CD4-positive, alpha-beta memory T cell (primary cell): ENCODE measurements around the gene RAPGEF4. TPM values are rescaled to one million over a fixed set of nuclear protein-coding genes. Genes with fewer than 3 reads are reported as not detected.

ENCODE experiments used
- CTCF ChIA-PET: fragments of 350-600 bp; sonication (Branson Sonifier 250); formaldehyde crosslinking; loops from one replicate; lab custom pipeline; 2021; ENCODE audit warnings: inconsistent platforms; ENCODE audit not compliant: partially characterized antibody; lab: Charles Lee
- POLR2A ChIA-PET: fragments of 350-600 bp; sonication (Branson Sonifier 250); formaldehyde crosslinking; loops from one replicate; lab custom pipeline; 2021; ENCODE audit not compliant: partially characterized antibody; lab: Charles Lee
- DNase-seq, 5 donors: peaks; one replicate each; pipeline versions ENCODE4 v3.0.0 to v3.0.0-alpha.2; 2020 to 2022; ENCODE audit warnings: mixed read lengths in 1 of 5
- H3K27ac ChIP-seq: one replicate; pipeline ENCODE4 v1.7.0; 2013; ENCODE audit warnings: low read depth, low read length
- H3K27me3 ChIP-seq: 2 replicates; pipeline ENCODE4 v1.7.0; 2013; ENCODE audit warnings: mild to moderate bottlenecking, low read length, moderate library complexity; ENCODE audit not compliant: insufficient read depth
- H3K36me3 ChIP-seq: 2 replicates; pipeline ENCODE4 v1.7.0; 2013; ENCODE audit warnings: mild to moderate bottlenecking, low read length, moderate library complexity; ENCODE audit not compliant: insufficient read depth
- H3K4me1 ChIP-seq: 2 replicates; pipeline ENCODE4 v1.7.0; 2013; ENCODE audit warnings: mild to moderate bottlenecking, low read length, moderate library complexity; ENCODE audit not compliant: insufficient read depth
- H3K4me3 ChIP-seq, 2 donors: one replicate each; pipeline ENCODE4 v1.7.0; 2013; ENCODE audit warnings: low read length in 2 of 2, mild to moderate bottlenecking in 1 of 2
- H3K9me3 ChIP-seq, 2 donors: one replicate each; pipeline ENCODE4 v1.7.0; 2013; ENCODE audit warnings: low read length in 2 of 2, control low read depth in 1 of 2; ENCODE audit not compliant: control insufficient read depth in 1 of 2
- H3K27ac Mint-ChIP-seq, 7 donors: one replicate each; pipeline ENCODE4 v1.8.0; 2020 to 2021; ENCODE audit warnings: mixed read lengths in 7 of 7, mild to moderate bottlenecking in 6 of 7, inconsistent platforms in 3 of 7, moderate library complexity in 3 of 7
- H3K27me3 Mint-ChIP-seq, 2 donors: one replicate each; pipeline ENCODE4 v1.8.0; 2020 to 2021; ENCODE audit warnings: mixed read lengths in 2 of 2
- H3K36me3 Mint-ChIP-seq, 2 donors: one replicate each; pipeline ENCODE4 v1.8.0; 2020 to 2021; ENCODE audit warnings: mixed read lengths in 2 of 2, inconsistent platforms in 1 of 2, mild to moderate bottlenecking in 1 of 2
- H3K4me1 Mint-ChIP-seq, 4 donors: one replicate each; pipeline ENCODE4 v1.8.0; 2020 to 2021; ENCODE audit warnings: mixed read lengths in 4 of 4, mild to moderate bottlenecking in 1 of 4
- H3K4me3 Mint-ChIP-seq, 8 donors: one replicate each; pipeline ENCODE4 v1.8.0; 2020 to 2021; ENCODE audit warnings: mixed read lengths in 8 of 8, mild to moderate bottlenecking in 7 of 8, moderate library complexity in 6 of 8, inconsistent platforms in 3 of 8
- H3K9me3 Mint-ChIP-seq, 8 donors: one replicate each; pipeline ENCODE4 v1.8.0; 2020 to 2021; ENCODE audit warnings: mixed read lengths in 8 of 8, mild to moderate bottlenecking in 5 of 8, inconsistent platforms in 3 of 8, moderate library complexity in 1 of 8
- intact Hi-C: fragments of 100-400 bp; cut with micrococcal nuclease; formaldehyde crosslinking; loops from one replicate; pipeline ENCODE4 v1.15.1; 2023
- polyA plus RNA-seq, 2 donors: library from polyadenylated mRNA; unstranded; fragments of 300-500 nt; fragmentation: Illumina TruSeq; gene quantifications; one replicate each; pipeline ENCODE4 v1.2.3, GENCODE V29; 2021
- total RNA-seq, 2 experiments: library from RNA; stranded (reverse); gene quantifications; one replicate each; pipeline ENCODE4 v1.2.3, GENCODE V29; 2021

The RAPGEF4 gene
- total and polyA plus RNA-seq, 4 experiments from 2014 or later, result not detected

GRCh38 chr2:172869861-172870260 is 134.2 kb downstream of the RAPGEF4 start:
- no peaks in the 10 kb centered on the region for H3K36me3 ChIP-seq
- Mint-ChIP-seq H3K4me1 (no peaks in the 10 kb centered on the region), H3K36me3 (no peaks in the 10 kb centered on the region), H3K9me3 (peaks cover 0 to 3% (median 0%) of the 10 kb centered on the region in 8 donors), H3K27me3 (peaks cover 4 to 6% of the 10 kb centered on the region in 2 donors), H3K4me3 (no peak overlapping the region), H3K27ac (no peak overlapping the region)
- no peaks in the 10 kb centered on the region for H3K4me1 ChIP-seq
- H3K9me3 ChIP-seq, result no peaks in the 10 kb centered on the region
- no peaks in the 10 kb centered on the region for H3K27me3 ChIP-seq
- POLR2A ChIA-PET, result no interaction called here
- H3K27ac ChIP-seq, result no peak overlapping the region
- CTCF ChIA-PET, result no interaction called here
- intact Hi-C loops, result no loop called here
- H3K4me3 ChIP-seq, result no peak overlapping the region
- DNase-seq, result no peak

- H3K4me3 ChIP-seq, result no peak overlapping the region
- POLR2A ChIA-PET, result no interaction called here
- intact Hi-C loops, result no loop called here
Measured at GRCh38 chr2:172870396-172870795, 134.8 kb downstream of the RAPGEF4 start.

GRCh38 chr2:172877826-172878225 is 142.2 kb downstream of the RAPGEF4 start:
- intact Hi-C loops, result no loop called here
- Histone ChIP-seq H3K27ac (no peak overlapping the region), H3K4me1 (no peaks in the 10 kb centered on the region), H3K36me3 (no peaks in the 10 kb centered on the region), H3K27me3 (no peaks in the 10 kb centered on the region), H3K4me3 (no peak overlapping the region), H3K9me3 (no peaks in the 10 kb centered on the region)
- no peaks in the 10 kb centered on the region for H3K4me1 Mint-ChIP-seq
- no peaks in the 10 kb centered on the region for H3K36me3 Mint-ChIP-seq
- H3K27me3 Mint-ChIP-seq, result peaks cover 8 to 9% of the 10 kb centered on the region in 2 donors
- no peak overlapping the region for H3K4me3 Mint-ChIP-seq
- CTCF ChIA-PET, result interaction anchor here (1.0 kb wide), 1 partner anchor 21 kb away, joined by 3 read pairs; no protein-coding TSS in a partner anchor
- POLR2A ChIA-PET, result no interaction called here
- H3K27ac Mint-ChIP-seq, result no peak overlapping the region
- no peak for DNase-seq
- H3K9me3 Mint-ChIP-seq, result peaks cover 0 to 9% (median 5%) of the 10 kb centered on the region in 8 donors

More at GRCh38 chr2:172870396-172870795, 134.8 kb downstream of the RAPGEF4 start:
- H3K4me1 Mint-ChIP-seq, result no peaks in the 10 kb centered on the region
- H3K4me3 Mint-ChIP-seq, result no peak overlapping the region
- CTCF ChIA-PET, result no interaction called here
- Histone ChIP-seq H3K27me3 (no peaks in the 10 kb centered on the region), H3K4me1 (no peaks in the 10 kb centered on the region), H3K27ac (no peak overlapping the region), H3K9me3 (no peaks in the 10 kb centered on the region), H3K36me3 (no peaks in the 10 kb centered on the region)
- H3K9me3 Mint-ChIP-seq, result peaks cover 0 to 3% (median 0%) of the 10 kb centered on the region in 8 donors
- H3K27me3 Mint-ChIP-seq, result peaks cover 2% of the 10 kb centered on the region in 2 donors
- no peaks in the 10 kb centered on the region for H3K36me3 Mint-ChIP-seq
- H3K27ac Mint-ChIP-seq, result no peak overlapping the region
- no peak for DNase-seq

- Histone ChIP-seq H3K9me3 (no peaks in the 10 kb centered on the region), H3K4me1 (no peaks in the 10 kb centered on the region), H3K27me3 (no peaks in the 10 kb centered on the region), H3K27ac (no peak overlapping the region), H3K36me3 (no peaks in the 10 kb centered on the region), H3K4me3 (no peak overlapping the region)
- Mint-ChIP-seq H3K4me1 (no peaks in the 10 kb centered on the region), H3K27me3 (peaks cover 8 to 11% of the 10 kb centered on the region in 2 donors), H3K36me3 (no peaks in the 10 kb centered on the region), H3K9me3 (peaks cover 0 to 9% (median 5%) of the 10 kb centered on the region in 8 donors), H3K4me3 (no peak overlapping the region), H3K27ac (no peak overlapping the region)
- ChIA-PET POLR2A (no interaction called here), CTCF (no interaction called here)
- intact Hi-C loops, result no loop called here
- DNase-seq, result no peak
Measured at GRCh38 chr2:172878260-172878659, 142.6 kb downstream of the RAPGEF4 start.

DNA sequence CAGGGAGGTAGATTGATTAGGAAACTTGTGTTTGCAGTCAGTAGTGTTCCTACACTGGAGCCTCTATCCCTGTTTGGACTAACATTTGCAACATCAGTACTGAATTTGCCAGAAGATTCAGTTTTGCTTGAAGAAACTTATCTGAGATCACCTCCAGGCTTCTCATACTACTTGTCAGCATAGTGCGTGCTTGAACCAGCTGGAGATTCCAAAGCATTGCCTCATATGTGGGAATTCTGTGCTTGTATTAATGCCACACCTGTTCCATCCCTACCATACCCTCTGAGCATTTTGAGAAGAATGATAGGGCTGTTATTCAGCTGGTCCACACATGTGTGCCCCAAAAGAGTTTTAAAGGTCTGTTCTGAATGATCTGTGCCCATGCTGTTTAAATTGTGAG is 148.7 kb downstream of the RAPGEF4 start:
- no peaks in the 10 kb centered on the region for H3K4me1 Mint-ChIP-seq
- DNase-seq, result no peak
- no peaks in the 10 kb centered on the region for H3K9me3 ChIP-seq
- no peak overlapping the region for H3K4me3 ChIP-seq
- no peaks in the 10 kb centered on the region for H3K27me3 ChIP-seq
- H3K4me3 Mint-ChIP-seq, result no peak overlapping the region
- no peaks in the 10 kb centered on the region for H3K4me1 ChIP-seq
- CTCF ChIA-PET, result no interaction called here
- H3K27ac Mint-ChIP-seq, result no peak overlapping the region
- H3K27me3 Mint-ChIP-seq, result peaks cover 3 to 12% of the 10 kb centered on the region in 2 donors
- POLR2A ChIA-PET, result no interaction called here
- intact Hi-C loops, result no loop called here
- no peaks in the 10 kb centered on the region for H3K36me3 ChIP-seq
- H3K27ac ChIP-seq, result no peak overlapping the region
- H3K9me3 Mint-ChIP-seq, result no peaks in the 10 kb centered on the region
- no peaks in the 10 kb centered on the region for H3K36me3 Mint-ChIP-seq

- no peaks in the 10 kb centered on the region for H3K9me3 ChIP-seq
- POLR2A ChIA-PET, result no interaction called here
- Mint-ChIP-seq H3K9me3 (no peaks in the 10 kb centered on the region), H3K4me3 (no peak overlapping the region), H3K4me1 (no peaks in the 10 kb centered on the region), H3K36me3 (no peaks in the 10 kb centered on the region), H3K27me3 (peaks cover 6 to 11% of the 10 kb centered on the region in 2 donors), H3K27ac (no peak overlapping the region)
- H3K4me3 ChIP-seq, result no peak overlapping the region
- intact Hi-C loops, result no loop called here
- H3K27ac ChIP-seq, result no peak overlapping the region
- CTCF ChIA-PET, result interaction anchor here (0.7 kb wide), 1 partner anchor 11 kb away, joined by 3 read pairs; no protein-coding TSS in a partner anchor
- H3K27me3 ChIP-seq, result peaks cover 4% of the 10 kb centered on the region
- no peaks in the 10 kb centered on the region for H3K4me1 ChIP-seq
- no peak for DNase-seq
- H3K36me3 ChIP-seq, result no peaks in the 10 kb centered on the region
Measured at GRCh38 chr2:172885996-172886395, 150.4 kb downstream of the RAPGEF4 start.

GRCh38 chr2:172887280-172887679 is 151.6 kb downstream of the RAPGEF4 start:
- H3K36me3 ChIP-seq, result no peaks in the 10 kb centered on the region
- peaks cover 6 to 13% of the 10 kb centered on the region in 2 donors for H3K27me3 Mint-ChIP-seq
- ChIA-PET POLR2A (no interaction called here), CTCF (no interaction called here)
- H3K4me3 ChIP-seq, result no peak overlapping the region
- intact Hi-C loops, result no loop called here
- DNase-seq, result no peak
- H3K9me3 ChIP-seq, result no peaks in the 10 kb centered on the region
- no peaks in the 10 kb centered on the region for H3K4me1 ChIP-seq
- H3K27ac ChIP-seq, result no peak overlapping the region
- H3K4me1 Mint-ChIP-seq, result no peaks in the 10 kb centered on the region
- H3K36me3 Mint-ChIP-seq, result no peaks in the 10 kb centered on the region
- no peak overlapping the region for H3K4me3 Mint-ChIP-seq
- H3K9me3 Mint-ChIP-seq, result no peaks in the 10 kb centered on the region
- peaks cover 4% of the 10 kb centered on the region for H3K27me3 ChIP-seq
- H3K27ac Mint-ChIP-seq, result no peak overlapping the region
